ENCODE measurements around the gene XPR1. TPM values are rescaled to one million over a fixed set of nuclear protein-coding genes. Genes with fewer than 3 reads are reported as not detected.

The XPR1 gene
- total RNA-seq, 1 donor from 2014 or later, result 25.4 TPM

GRCh38 chr1:180916771-180917170, 284.9 kb downstream of the XPR1 start:
- H3K27me3 ChIP-seq (ENCODE audit: control insufficient read depth, insufficient read depth, low read length), result peaks cover 2% of the 10 kb centered on the region
- no peaks in the 10 kb centered on the region for H3K36me3 ChIP-seq (ENCODE audit: control insufficient read depth, insufficient read depth, low read length)
- H3K4me3 ChIP-seq (ENCODE audit: low read depth, low read length), result no peak overlapping the region
- TF ChIP-seq, protein P1, sequence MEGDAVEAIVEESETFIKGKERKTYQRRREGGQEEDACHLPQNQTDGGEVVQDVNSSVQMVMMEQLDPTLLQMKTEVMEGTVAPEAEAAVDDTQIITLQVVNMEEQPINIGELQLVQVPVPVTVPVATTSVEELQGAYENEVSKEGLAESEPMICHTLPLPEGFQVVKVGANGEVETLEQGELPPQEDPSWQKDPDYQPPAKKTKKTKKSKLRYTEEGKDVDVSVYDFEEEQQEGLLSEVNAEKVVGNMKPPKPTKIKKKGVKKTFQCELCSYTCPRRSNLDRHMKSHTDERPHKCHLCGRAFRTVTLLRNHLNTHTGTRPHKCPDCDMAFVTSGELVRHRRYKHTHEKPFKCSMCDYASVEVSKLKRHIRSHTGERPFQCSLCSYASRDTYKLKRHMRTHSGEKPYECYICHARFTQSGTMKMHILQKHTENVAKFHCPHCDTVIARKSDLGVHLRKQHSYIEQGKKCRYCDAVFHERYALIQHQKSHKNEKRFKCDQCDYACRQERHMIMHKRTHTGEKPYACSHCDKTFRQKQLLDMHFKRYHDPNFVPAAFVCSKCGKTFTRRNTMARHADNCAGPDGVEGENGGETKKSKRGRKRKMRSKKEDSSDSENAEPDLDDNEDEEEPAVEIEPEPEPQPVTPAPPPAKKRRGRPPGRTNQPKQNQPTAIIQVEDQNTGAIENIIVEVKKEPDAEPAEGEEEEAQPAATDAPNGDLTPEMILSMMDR (IDR thresholded peaks at IDR 0.05; ENCODE audit: insufficient read depth, low read length, poor library complexity, severe bottlenecking), result no peak
- DNase-seq (ENCODE audit: low read depth), result no peak

GRCh38 chr1:180917306-180918065, 285.7 kb downstream of the XPR1 start:
- TF ChIP-seq, protein P1 (IDR thresholded peaks at IDR 0.05; ENCODE audit: insufficient read depth, low read length, poor library complexity, severe bottlenecking), result no peak
- no peak for DNase-seq (ENCODE audit: low read depth)
- peaks cover 2% of the 10 kb centered on the region for H3K27me3 ChIP-seq (ENCODE audit: control insufficient read depth, insufficient read depth, low read length)
- no peaks in the 10 kb centered on the region for H3K36me3 ChIP-seq (ENCODE audit: control insufficient read depth, insufficient read depth, low read length)
- H3K4me3 ChIP-seq (ENCODE audit: low read depth, low read length), result no peak overlapping the region

- Histone ChIP-seq H3K27me3 (ENCODE audit: control insufficient read depth, insufficient read depth, low read length) (peaks cover 2% of the 10 kb centered on the region), H3K36me3 (ENCODE audit: control insufficient read depth, insufficient read depth, low read length) (no peaks in the 10 kb centered on the region), H3K4me3 (ENCODE audit: low read depth, low read length) (no peak overlapping the region)
- DNase-seq (ENCODE audit: low read depth), result no peak
- TF ChIP-seq, protein P1 (IDR thresholded peaks at IDR 0.05; ENCODE audit: insufficient read depth, low read length, poor library complexity, severe bottlenecking), result no peak
Observed at GRCh38 chr1:180918519-180918918, 286.7 kb downstream of the XPR1 start.

DNA sequence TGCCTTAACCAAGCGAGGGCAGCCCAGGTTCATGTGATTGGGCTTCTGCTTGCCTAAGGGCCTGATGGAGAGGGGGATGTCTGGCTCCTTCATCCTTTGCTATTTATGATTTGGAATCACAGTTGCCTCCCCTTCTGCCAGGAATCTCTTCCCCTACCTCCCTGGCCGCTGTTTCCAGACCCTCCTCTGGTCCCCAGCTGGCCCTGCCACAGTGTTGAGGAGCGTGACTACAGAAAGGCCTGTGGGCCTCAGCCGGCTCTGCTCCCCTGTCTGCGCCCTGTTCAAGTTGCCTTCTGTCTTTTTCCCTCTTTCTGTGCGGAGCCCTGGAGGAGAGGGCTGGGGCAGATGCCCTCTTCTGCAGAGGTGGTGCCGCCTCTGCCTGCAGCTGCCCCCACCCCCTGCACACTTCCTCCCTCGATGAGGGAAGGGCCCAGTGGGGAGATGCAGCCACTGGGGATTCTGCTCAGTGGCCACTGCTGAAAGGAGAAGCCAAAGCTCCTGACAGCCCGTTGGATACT, 287.4 kb downstream of the XPR1 start:
- H3K27me3 ChIP-seq (ENCODE audit: control insufficient read depth, insufficient read depth, low read length), result peaks cover 2% of the 10 kb centered on the region

DNA sequence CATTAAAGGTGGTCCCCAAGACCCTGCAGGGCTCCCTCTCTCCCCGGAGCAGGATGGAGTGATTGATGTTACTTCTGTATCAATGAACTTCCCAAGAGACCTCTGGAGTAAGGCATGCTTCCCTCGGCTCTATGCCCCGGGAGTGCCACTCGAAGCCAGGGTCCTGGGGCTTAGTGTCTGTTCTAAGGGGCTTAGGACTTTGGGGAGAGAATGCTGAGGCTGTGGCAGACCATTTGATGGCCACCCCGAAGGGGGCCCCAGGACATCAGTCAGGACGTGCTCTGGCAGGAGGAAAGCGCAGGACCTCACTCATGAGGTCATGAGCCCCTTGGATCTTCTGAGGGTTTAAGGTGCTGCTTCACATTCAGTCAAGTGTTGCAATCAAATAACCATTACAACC, 288.4 kb downstream of the XPR1 start:
- no peak for DNase-seq (ENCODE audit: low read depth)
- Histone ChIP-seq H3K27me3 (ENCODE audit: control insufficient read depth, insufficient read depth, low read length) (peaks cover 4% of the 10 kb centered on the region), H3K36me3 (ENCODE audit: control insufficient read depth, insufficient read depth, low read length) (no peaks in the 10 kb centered on the region), H3K4me3 (ENCODE audit: low read depth, low read length) (no peak overlapping the region)
- TF ChIP-seq, protein P1 (IDR thresholded peaks at IDR 0.05; ENCODE audit: insufficient read depth, low read length, poor library complexity, severe bottlenecking), result no peak

More for the DNA sequence above, 287.4 kb downstream of the XPR1 start:
- DNase-seq (ENCODE audit: low read depth), result no peak
- Histone ChIP-seq H3K4me3 (ENCODE audit: low read depth, low read length) (no peak overlapping the region), H3K36me3 (ENCODE audit: control insufficient read depth, insufficient read depth, low read length) (no peaks in the 10 kb centered on the region)
- TF ChIP-seq, protein P1 (IDR thresholded peaks at IDR 0.05; ENCODE audit: insufficient read depth, low read length, poor library complexity, severe bottlenecking), result no peak
